Vagina (tissue), 2 donors: Measurements from ENCODE around the gene OR1M1.

Source experiments
- POLR2A ChIP-seq, 2 donors: fragments of 450-650 bp; IDR thresholded peaks; one replicate each; pipeline ENCODE4 v1.6.1; 2017; ENCODE audit warnings: antibody characterized with exemption in 2 of 2, mild to moderate bottlenecking in 2 of 2, moderate library complexity in 2 of 2
- POLR2AphosphoS5 ChIP-seq, 2 donors: sonication (generic); formaldehyde crosslinking; IDR thresholded peaks; one replicate each; pipeline ENCODE4 v1.9.0; 2017; ENCODE audit warnings: antibody characterized with exemption in 2 of 2, mild to moderate bottlenecking in 2 of 2, low read depth in 1 of 2; ENCODE audit not compliant: insufficient read depth in 1 of 2
- TF ChIP-seq, protein P1 (sequence below), 3 experiments: fragments of 450-650 bp in 2 of 3; fragments of 200-600 bp in 1 of 3; sonication (generic) in 1 of 3; IDR thresholded peaks; one replicate each; pipeline ENCODE4 v1.5.1; 2017 to 2019; ENCODE audit warnings: antibody characterized with exemption in 3 of 3, mild to moderate bottlenecking in 2 of 3, moderate library complexity in 2 of 3

DNA sequence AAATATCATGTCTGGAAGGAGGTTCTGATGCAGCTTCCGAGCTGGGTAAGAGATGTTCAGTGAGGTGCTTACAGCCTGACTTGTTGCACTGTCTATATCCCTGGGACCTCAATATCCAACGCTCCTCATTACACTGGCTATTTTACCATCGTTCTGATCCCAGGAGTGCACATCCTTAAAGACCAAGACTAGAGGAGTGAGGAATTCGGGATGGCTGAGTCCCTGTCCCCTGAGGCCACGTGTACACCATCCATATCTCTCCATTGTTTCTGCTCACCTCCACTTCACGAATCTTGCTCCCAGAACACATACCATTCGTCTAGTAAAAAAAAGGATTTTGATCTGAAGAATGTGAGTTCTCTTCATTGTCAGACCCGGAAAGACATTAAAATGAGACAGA lies 20.5 kb downstream of the OR1M1 start, which contains the start of gene OR7G2:
- TF ChIP-seq, protein P1, sequence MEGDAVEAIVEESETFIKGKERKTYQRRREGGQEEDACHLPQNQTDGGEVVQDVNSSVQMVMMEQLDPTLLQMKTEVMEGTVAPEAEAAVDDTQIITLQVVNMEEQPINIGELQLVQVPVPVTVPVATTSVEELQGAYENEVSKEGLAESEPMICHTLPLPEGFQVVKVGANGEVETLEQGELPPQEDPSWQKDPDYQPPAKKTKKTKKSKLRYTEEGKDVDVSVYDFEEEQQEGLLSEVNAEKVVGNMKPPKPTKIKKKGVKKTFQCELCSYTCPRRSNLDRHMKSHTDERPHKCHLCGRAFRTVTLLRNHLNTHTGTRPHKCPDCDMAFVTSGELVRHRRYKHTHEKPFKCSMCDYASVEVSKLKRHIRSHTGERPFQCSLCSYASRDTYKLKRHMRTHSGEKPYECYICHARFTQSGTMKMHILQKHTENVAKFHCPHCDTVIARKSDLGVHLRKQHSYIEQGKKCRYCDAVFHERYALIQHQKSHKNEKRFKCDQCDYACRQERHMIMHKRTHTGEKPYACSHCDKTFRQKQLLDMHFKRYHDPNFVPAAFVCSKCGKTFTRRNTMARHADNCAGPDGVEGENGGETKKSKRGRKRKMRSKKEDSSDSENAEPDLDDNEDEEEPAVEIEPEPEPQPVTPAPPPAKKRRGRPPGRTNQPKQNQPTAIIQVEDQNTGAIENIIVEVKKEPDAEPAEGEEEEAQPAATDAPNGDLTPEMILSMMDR (IDR thresholded peaks at IDR 0.05): no peak
- TF ChIP-seq POLR2AphosphoS5 (IDR thresholded peaks at IDR 0.05; ENCODE audit: insufficient read depth in 1 of 2, low read depth in 1 of 2): no peak
- no peak for TF ChIP-seq POLR2A (IDR thresholded peaks at IDR 0.05)
